ENCODE measurements around the gene TSNAXIP1.

GRCh38 chr16:67801883-67802282 lies 4.8 kb upstream of the TSNAXIP1 start:
- TF ChIP-seq EZH2 (IDR thresholded peaks at IDR 0.05; ENCODE audit: insufficient read depth, poor library complexity, severe bottlenecking) (no peak), EZH2phosphoT487 (IDR thresholded peaks at IDR 0.05; ENCODE audit: insufficient read depth, low read depth) (no peak)

Data from GM23248 (cell line).